ENCODE data around the gene MLLT3. TPM values are rescaled to one million over a fixed set of nuclear protein-coding genes. Genes with fewer than 3 reads are reported as not detected.
A peak's percentile ranks its signal among the peaks of the same experiment; 100 is the strongest.

Gene MLLT3
- total RNA-seq, 1 experiment from 2014 or later = 50.7 TPM

DNA sequence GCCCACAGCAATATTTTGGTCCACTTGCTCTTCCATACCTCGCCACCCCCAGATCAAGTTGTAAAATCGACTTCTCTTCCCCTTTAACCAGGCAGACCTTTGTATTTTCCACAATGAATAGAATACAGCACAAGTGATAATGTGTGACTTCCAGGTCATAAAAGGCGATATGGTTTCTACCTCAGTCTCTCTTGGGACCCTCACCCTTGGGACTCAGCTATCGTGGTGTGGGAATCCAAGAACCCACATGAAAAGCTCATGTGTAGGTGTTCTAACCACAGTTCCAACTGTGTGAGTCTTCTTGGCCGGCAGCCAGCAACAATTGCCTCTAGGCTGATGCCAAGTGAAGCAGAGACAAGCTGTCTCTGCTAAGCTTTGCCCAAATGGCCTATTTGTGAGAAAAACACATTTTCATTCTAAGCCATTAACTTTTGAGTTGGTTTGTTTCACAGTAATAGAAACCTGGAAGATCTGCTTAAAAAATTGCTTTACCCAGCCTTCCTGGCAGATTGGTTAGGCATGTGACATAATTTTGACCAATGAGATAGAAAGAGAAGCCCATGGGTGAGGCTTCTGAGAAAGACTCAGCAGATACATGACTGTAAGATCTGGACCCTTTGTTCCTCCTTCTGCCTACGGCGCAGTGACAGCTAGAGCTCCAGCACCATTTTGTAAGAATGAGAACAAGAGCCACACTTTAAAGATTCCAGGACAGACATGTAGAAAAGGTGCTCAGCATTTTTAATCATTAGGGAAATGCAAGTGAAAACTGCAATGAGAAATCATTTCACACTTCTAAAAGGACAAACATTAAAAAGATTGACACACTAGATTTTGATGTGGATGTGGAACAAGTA is 18.3 kb upstream of the MLLT3 start:
- Histone ChIP-seq H3K4me3 (no peak overlapping the region), H3K9me3 (no peaks in the 10 kb centered on the region), H3K36me3 (no peaks in the 10 kb centered on the region), H3K27me3 (no peaks in the 10 kb centered on the region)
- DNase-seq = peak; percentile 91

DNA sequence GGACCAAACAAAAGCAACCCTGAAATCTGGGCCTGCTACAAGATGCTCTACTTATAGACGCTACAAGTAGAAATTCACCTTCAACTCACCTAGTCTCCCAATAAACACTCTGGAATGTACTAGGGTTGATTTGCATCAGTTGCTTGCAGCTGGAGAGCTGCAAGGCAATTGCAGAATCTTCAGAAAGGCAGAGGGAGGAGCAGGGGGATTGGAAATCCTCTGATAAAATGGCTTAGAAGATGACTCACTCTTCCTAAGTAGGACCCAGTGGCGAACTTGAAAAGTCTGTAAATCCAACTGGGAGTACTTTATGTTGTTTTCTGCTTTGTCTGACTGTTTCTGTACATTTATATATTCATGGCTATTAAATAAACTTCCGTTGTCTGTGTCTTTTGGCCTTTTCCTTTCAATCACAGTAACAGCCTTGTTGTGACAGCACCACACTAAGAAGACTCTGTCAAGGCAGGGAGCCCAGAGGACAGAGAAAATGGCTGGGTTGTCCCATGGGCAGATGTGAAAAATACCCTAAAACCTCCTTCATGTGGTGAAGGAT is 14.7 kb upstream of the MLLT3 start:
- DNase-seq = no peak
- Histone ChIP-seq H3K9me3 (no peaks in the 10 kb centered on the region), H3K4me3 (no peak overlapping the region), H3K36me3 (no peaks in the 10 kb centered on the region), H3K27me3 (no peaks in the 10 kb centered on the region)

DNA sequence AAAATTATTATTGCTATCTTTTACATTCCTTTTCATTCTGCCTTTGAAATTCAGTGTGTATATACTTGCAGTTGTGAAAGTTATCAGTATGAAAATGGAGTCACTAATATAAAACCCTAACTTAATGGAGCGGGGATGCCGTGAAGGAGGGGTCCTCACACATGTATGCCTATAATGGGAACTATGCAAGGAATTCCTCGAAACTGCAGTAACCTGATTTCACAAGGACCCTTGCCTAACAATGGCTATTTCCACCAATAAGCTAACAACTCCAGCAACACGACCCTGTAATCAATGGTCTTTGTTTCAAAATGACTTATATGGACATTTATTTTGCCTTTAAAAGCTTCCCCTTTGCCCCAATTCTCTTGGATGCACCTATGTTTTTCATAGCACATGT is 12.6 kb upstream of the MLLT3 start:
- no peak overlapping the region for H3K4me3 ChIP-seq
- 0 out of 2 replicates have a peak, but pooled peaks cover 2% of the 10 kb centered on the region for H3K27me3 ChIP-seq
- no peak for DNase-seq
- no peaks in the 10 kb centered on the region for H3K9me3 ChIP-seq
- no peaks in the 10 kb centered on the region for H3K36me3 ChIP-seq

DNA sequence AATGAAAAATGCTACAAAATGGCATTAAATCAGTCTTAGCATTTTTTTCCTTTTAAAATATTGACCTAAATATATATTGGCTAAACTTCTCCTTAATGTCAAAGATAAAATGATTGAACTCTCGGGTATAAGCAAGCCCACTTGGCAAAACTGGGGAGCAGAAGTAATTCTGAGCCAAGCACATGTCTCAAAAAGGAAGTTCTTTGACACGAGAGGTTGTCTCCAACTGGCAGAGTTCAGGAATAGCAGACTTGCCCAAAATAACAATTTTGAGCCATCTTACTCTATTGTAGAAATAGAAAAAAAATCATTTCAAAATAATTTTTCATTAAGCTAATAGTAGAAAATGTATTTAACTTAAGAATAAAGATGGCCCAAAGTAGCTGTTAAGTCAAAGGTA is 10.4 kb upstream of the MLLT3 start:
- no peak overlapping the region for H3K4me3 ChIP-seq
- no peaks in the 10 kb centered on the region for H3K9me3 ChIP-seq
- no peaks in the 10 kb centered on the region for H3K36me3 ChIP-seq
- H3K27me3 ChIP-seq = 0 out of 2 replicates have a peak, but pooled peaks cover 2% of the 10 kb centered on the region
- no peak for DNase-seq

DNA sequence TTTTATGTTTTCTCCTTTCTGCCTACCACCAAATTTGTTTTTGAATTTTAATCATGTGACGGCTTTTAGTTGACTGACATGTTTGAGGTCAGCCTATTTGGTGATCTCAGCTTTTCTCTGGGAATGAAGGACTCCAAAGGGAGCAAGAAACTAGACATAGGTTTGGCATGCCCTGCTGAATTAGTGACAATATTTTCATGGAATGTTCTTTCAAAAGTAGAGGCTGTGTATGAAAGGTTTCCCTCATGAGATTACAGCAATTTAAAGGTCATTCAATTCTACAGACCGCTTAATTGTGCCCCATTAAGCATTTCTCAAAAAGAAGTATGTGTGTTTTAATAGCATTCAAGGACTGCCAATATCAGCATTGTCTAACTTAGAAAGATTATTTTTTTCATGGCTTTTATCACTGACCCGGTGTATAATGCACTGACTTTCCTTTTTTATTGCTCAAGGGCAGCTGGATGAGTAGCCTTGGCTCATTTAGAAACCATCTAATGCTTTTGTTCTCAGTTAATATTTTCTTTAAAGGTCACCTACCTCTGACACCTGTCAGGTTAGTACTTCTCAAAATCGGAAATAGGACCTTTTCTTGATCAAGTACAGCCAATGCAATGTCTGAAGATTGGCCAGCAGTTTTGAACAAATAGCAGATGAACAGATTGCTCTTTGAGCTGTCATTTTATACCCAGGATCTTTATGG is 8.1 kb upstream of the MLLT3 start:
- H3K36me3 ChIP-seq = no peaks in the 10 kb centered on the region
- DNase-seq = no peak
- H3K4me3 ChIP-seq = no peak overlapping the region
- H3K27me3 ChIP-seq = 0 out of 2 replicates have a peak, but pooled peaks cover 2% of the 10 kb centered on the region
- no peaks in the 10 kb centered on the region for H3K9me3 ChIP-seq

DNA sequence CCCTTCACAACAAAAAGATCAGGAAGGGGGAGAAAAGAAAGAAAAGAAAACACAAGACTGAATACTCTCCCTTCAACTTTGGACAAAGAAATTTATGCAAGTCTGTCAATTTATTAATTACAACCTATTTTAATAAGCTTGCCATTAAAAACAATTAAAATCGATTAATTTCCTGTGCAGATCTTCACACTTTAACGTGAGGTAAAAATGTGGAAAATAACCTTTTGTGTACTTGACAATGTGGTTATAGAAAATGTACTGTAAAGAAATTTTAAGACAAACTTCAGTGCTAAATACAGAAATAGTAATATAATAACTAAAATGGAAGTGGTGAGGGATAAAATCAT is 2.7 kb upstream of the MLLT3 start:
- peak overlapping the region; percentile 91 for H3K4me3 ChIP-seq
- no peaks in the 10 kb centered on the region for H3K9me3 ChIP-seq
- no peaks in the 10 kb centered on the region for H3K27me3 ChIP-seq
- no peak for DNase-seq
- H3K36me3 ChIP-seq = no peaks in the 10 kb centered on the region

DNA sequence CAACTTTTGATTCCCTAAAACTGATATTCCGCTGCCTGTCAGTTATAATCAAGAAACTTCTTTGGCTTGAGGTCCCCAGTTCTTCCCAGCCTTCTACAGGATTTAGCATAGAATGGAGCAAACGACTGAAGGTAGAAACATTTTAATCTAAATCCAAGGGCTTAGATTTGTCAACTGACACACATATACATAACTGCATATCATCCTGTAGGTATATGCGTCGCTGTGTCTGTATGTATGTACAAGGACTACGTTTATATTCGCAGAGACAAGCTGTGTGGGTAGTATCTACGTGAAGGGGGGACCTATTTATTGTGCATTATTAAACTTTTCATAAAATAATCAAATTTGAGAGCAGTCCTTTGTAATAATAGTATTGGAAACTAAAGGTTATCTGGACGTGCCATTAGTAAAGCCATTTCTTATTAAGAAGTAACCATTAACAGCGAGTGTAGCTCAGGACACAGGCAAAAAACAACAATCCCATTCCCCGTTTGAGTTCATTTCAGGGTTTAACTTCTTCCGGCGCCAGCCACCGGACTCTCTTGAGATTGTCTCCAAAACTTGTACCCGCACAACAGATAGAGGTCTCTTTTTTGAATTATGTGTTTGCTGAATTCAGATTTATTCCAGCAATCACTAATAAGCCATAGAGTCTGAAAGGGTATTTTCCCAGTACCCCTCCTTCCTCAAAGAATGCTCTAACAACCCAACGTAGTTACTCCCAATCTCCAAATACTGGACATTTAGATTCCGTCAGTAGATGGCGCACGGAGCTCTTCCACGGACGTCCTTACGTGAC is 2.1 kb upstream of the MLLT3 start:
- DNase-seq = peak; percentile 56
- no peaks in the 10 kb centered on the region for H3K27me3 ChIP-seq
- H3K4me3 ChIP-seq = peak overlapping the region; percentile 91
- H3K9me3 ChIP-seq = no peaks in the 10 kb centered on the region
- peaks cover 5% of the 10 kb centered on the region for H3K36me3 ChIP-seq

DNA sequence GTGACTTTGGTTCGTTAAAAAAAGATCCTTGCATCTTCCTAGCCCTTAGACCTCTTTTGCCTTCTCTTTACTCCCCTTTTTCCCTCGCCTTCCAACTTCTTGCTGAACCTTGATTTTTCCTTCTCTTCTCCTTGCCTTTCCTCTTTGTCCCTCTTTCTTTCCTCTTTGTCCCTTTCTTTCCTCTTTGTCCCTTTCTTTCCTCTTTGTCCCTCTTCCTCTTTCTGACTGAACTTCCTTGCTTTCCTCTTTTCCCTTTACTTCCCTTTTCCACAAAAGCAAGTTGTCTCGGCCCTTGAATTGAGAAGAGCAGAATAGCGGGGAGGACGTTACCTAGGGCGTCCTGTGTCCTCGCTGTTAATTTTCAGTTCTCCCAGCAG is 1.4 kb upstream of the MLLT3 start:
- peak overlapping the region; percentile 91 for H3K4me3 ChIP-seq
- no peaks in the 10 kb centered on the region for H3K9me3 ChIP-seq
- no peaks in the 10 kb centered on the region for H3K27me3 ChIP-seq
- no peak for DNase-seq
- H3K36me3 ChIP-seq = peaks cover 7% of the 10 kb centered on the region

DNA sequence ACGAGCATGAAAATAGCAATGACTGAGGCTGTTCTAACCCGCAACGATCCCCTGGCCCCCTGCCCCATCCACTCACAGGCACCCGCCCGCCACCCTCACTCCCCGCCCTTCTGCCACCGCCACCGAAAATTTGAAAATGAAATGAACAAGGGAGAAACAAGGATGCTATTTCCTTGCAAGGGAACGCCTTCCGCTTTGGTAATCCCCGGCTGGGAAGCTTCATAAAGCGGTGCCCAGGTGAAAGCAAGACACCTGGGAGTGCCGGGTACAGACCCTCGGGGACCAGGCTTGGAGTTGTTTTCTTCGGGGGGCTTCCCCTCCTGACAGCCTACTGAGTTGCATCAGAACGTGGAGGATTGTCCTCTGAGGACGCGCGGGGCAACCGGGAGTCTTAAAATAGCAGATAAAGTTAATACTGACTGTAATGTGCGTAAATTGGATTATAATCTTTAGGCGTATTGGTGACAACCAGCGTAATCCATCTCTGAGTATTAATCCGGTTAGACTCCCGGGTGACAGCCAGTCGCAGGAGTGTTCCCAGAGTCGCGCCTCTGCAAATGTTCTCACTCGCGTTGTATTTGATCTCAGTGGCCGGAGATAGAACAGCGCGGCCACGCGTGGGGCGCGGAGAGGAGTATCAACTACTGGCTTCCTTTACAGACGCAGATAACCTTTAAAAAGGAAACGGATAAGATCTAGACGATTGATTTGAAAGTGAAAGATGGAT is 885 bp upstream of the MLLT3 start:
- Histone ChIP-seq H3K27me3 (no peaks in the 10 kb centered on the region), H3K36me3 (peaks cover 7% of the 10 kb centered on the region), H3K9me3 (no peaks in the 10 kb centered on the region), H3K4me3 (peak overlapping the region; percentile 91)
- DNase-seq = peak; percentile 53

DNA sequence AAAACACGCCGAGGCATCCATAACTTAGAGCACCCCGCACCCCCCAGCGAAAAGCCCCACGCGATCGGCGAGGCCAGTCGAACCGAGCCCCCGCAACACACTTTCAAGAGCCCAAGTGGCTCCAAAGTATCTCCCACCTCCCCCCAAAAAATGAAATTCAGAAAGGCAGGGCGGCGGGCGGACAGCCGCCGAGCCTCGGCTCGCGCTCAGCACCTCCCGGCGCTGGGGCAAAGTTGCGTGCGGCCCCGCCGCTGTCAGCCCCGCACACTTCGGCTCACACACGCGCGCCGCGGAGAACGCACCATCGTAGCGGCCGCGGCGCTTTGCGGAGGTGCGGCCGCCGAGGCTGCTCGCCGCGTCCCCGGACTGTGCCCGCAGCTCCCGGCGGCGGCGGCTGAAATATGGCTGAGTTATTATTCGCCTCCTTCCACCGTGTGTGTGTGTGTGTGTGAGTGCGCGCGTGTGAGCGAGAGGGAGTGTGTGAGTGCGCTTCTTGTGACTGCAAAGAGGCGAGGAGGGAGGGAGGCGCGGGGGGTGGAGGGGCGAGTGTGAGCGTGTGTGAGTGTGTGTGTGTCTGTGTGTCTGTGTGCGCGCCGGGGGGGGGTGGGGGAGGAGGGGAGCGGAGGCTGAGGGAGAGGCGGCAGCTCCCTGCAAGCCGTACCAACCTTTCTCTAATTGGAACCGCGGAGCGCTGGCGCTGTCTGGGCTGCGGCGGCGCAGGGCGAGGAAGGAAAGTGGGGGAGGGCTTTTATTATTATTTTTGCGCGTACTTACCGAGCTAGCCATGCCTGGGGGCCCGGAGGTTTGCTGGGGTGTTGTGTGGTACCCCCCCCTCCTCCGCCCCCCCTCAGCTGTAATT is 599 bp downstream of the MLLT3 start:
- Histone ChIP-seq H3K27me3 (no peaks in the 10 kb centered on the region), H3K36me3 (peaks cover 7% of the 10 kb centered on the region), H3K9me3 (no peaks in the 10 kb centered on the region), H3K4me3 (peak overlapping the region; percentile 91)
- peak; percentile 89 for DNase-seq

DNA sequence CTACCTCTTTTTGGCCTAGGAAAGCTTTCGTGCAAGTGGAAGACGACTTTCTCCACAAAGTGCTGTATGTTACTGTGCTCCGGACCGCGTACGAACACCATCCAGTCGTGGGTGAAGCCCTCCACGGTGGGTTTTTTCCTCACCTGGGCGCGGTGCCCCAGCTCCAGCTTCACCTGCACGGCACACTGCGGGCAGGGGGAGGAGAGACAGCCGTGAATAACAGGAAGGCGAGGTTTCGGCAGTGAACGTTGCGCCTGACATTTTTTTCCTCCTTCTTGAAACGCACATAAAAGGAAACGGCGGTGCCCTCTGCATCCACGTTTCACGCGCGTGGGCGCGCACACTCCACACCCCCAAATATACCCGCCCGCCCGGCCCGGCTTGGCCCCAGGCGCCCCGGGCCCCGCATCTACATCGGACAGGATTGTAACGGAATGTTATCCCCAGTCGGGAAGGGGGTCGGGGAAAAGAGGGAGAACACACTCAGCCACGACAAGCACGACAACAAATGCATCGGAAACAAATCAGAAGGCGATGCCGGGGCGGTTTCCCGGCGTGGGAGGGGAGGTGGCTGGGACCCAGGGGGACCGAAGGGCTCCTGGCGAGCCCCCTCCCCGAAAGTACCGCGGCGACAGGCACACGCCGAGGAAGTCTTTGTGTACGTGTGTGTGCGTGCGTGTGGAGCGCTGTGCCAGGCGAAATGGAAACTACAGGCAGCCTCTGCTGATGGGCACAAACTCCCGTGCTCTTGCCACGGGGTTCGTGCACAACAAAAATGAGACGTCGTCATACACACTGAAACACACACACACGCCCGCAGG is 1.4 kb downstream of the MLLT3 start:
- Histone ChIP-seq H3K9me3 (no peaks in the 10 kb centered on the region), H3K27me3 (no peaks in the 10 kb centered on the region), H3K4me3 (peak overlapping the region; percentile 91), H3K36me3 (peaks cover 7% of the 10 kb centered on the region)
- peak; percentile 67 for DNase-seq

DNA sequence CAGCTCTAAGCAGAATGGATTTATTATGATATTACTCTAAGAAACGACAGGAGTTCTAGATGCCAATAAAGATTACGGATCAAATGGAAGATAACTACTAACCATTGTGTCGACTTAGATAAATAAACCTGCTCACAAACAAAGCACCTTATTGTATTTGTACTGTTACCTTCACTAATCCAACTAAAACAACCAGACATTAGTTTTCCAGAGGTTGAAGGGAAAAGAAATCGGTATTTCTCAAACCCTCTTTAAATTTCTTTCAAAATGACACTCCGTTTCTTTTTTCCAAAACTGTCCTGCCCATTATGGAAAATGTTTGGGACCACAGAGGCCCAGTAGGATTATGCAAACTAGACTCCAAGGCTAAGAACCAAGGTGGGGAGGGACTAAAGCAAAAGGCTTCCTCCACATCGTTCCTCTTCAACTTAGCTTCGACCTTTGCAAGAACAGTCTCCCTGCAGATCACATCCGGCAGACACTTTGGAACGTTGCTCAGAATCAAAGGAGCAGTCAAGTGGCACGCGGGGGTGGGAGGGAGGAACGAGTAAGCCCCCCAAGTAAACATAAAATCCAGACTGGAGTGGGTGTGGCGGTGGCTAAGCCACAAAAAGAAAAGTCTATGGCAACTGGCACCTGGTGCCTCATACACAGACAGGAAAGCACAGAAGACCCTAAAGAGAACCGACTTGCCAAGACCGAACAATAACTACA is 2.7 kb downstream of the MLLT3 start:
- Histone ChIP-seq H3K9me3 (no peaks in the 10 kb centered on the region), H3K4me3 (peak overlapping the region; percentile 91)
- peak; percentile 35 for DNase-seq

DNA sequence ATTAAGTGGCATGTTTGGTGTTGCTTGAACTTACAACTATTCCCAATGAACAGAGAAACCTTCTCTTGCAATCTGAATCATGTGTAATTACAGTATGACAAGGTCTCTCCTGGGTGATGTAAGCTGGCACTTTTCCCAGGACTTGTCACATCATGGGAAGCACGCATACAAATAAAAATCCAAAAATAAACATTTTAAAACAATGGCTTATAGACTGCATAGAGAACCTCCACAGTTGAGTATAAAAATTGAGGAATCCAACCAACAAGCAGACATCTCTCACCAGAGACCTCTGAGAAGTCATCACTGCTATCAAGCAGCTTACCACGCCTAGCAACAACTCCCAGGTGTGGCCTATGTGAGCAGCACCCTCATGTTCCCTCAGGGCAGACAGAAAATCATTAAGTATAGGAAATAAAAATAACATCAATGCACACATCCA is 3.9 kb downstream of the MLLT3 start:
- Histone ChIP-seq H3K4me3 (no peak overlapping the region), H3K27me3 (no peaks in the 10 kb centered on the region), H3K9me3 (no peaks in the 10 kb centered on the region), H3K36me3 (peaks cover 7% of the 10 kb centered on the region)
- DNase-seq = peak; percentile 89

More for the DNA sequence above, 2.7 kb downstream of the MLLT3 start:
- Histone ChIP-seq H3K27me3 (no peaks in the 10 kb centered on the region), H3K36me3 (peaks cover 7% of the 10 kb centered on the region)

DNA sequence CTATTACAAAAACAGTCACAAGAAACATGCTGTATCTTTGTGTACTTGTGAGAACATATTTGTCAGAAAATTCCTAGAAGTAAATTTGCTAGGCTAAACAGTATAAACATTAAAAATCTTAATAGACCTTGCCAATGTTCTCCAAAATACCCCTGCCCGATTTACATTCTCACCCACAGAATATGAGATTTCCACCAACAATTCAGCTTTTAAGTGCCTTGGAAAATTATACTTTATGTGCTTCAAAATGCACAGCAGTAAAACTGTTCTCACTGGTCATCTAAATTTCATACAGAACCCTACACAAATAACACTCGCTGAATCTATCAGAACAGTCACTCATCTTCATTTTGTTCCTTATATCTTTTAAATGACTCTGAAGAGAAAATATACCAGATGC is 5.5 kb downstream of the MLLT3 start:
- Histone ChIP-seq H3K27me3 (no peaks in the 10 kb centered on the region), H3K4me3 (no peak overlapping the region), H3K36me3 (peaks cover 7% of the 10 kb centered on the region), H3K9me3 (no peaks in the 10 kb centered on the region)
- DNase-seq = no peak

Data from MG63 (cell line).